Measurements from ENCODE around the gene RCBTB2. TPM values are rescaled to one million over a fixed set of nuclear protein-coding genes. Genes with fewer than 3 reads are reported as not detected.
"Not testable (repeated sequence)": the region's sequence is repeated elsewhere in the genome, so short reads cannot be mapped to it uniquely, and the experiment has no call there.

RCBTB2 gene
- total and polyA plus RNA-seq, 2 donors (not counting 3 experiments of a cell fraction or from before 2014, with no cell fraction given), result 10.7 to 12.6 TPM

DNA sequence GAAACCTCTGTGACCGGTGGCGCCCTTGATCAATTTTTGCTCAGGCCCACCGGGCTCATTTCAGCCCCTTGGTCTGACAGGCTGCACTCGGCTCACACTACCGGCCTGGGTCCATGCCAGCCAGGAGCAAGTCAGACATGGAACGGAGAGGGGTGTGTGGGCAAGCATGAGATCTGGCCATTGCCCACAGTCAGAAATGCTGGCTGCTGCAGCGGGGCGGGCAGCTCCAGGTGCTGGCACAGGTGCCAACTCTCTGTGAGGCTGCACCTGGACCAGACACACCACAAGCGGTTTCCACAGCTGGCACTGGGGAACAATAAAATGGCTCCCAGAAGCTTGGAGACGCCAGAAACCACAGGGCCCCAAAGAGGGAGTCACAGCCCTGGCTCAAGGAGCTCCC is 76.3 kb downstream of the RCBTB2 start:
- CTCF ChIA-PET, result no interaction called here
- TF ChIP-seq EZH2 (IDR thresholded peaks at IDR 0.05; ENCODE audit: borderline replicate concordance, low read depth, low read length, severe bottlenecking) (no peak), MYC (IDR thresholded peaks at IDR 0.05; ENCODE audit: low read depth, low read length) (no peak), GATA2 (IDR thresholded peaks at IDR 0.05; ENCODE audit: insufficient read depth, insufficient read length, low read depth, low read length) (no peak), POLR2AphosphoS5 (IDR thresholded peaks at IDR 0.05; ENCODE audit: insufficient read depth, low read depth, low read length) (no peak), JUN (IDR thresholded peaks at IDR 0.05; ENCODE audit: borderline replicate concordance, insufficient read depth, insufficient read length, low read depth) (no peak), FOS (IDR thresholded peaks at IDR 0.05; ENCODE audit: borderline replicate concordance, insufficient read depth, low read length) (no peak), POLR2A (IDR thresholded peaks at IDR 0.05; ENCODE audit: low read depth, low read length) (no peak)
- TF ChIP-seq, protein P1, sequence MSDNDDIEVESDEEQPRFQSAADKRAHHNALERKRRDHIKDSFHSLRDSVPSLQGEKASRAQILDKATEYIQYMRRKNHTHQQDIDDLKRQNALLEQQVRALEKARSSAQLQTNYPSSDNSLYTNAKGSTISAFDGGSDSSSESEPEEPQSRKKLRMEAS (IDR thresholded peaks at IDR 0.05; ENCODE audit: insufficient read depth, insufficient read length), result no peak
- TF ChIP-seq, protein P2, sequence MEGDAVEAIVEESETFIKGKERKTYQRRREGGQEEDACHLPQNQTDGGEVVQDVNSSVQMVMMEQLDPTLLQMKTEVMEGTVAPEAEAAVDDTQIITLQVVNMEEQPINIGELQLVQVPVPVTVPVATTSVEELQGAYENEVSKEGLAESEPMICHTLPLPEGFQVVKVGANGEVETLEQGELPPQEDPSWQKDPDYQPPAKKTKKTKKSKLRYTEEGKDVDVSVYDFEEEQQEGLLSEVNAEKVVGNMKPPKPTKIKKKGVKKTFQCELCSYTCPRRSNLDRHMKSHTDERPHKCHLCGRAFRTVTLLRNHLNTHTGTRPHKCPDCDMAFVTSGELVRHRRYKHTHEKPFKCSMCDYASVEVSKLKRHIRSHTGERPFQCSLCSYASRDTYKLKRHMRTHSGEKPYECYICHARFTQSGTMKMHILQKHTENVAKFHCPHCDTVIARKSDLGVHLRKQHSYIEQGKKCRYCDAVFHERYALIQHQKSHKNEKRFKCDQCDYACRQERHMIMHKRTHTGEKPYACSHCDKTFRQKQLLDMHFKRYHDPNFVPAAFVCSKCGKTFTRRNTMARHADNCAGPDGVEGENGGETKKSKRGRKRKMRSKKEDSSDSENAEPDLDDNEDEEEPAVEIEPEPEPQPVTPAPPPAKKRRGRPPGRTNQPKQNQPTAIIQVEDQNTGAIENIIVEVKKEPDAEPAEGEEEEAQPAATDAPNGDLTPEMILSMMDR (IDR thresholded peaks at IDR 0.05; ENCODE audit: extremely low read depth in 1 of 2, insufficient read depth in 1 of 2, low read depth in 1 of 2, low read length in 2 of 2), result no peak
- Histone ChIP-seq H3K79me2 (ENCODE audit: control insufficient read depth, insufficient read depth, low read length) (no peaks in the 10 kb centered on the region), H3K9me1 (replicated peaks; ENCODE audit: control insufficient read depth, extremely low read depth, insufficient read depth, low read length) (no peaks in the 10 kb centered on the region), H3K9me3 (replicated peaks; ENCODE audit: control insufficient read depth, insufficient read depth, low read length) (no peaks in the 10 kb centered on the region), H2AFZ (ENCODE audit: low read depth, low read length) (no peak overlapping the region), H3K27ac (ENCODE audit: insufficient read depth, low read depth, low read length) (no peak overlapping the region), H4K20me1 (replicated peaks; ENCODE audit: control insufficient read depth, extremely low read depth, insufficient read depth, low read length) (no peaks in the 10 kb centered on the region), H3K27me3 (ENCODE audit: control insufficient read depth in 2 of 2, insufficient read depth in 2 of 2, low read length in 2 of 2) (no peaks in the 10 kb centered on the region), H3K36me3 (ENCODE audit: control insufficient read depth in 2 of 2, extremely low read depth in 1 of 2, insufficient read depth in 2 of 2, low read length in 2 of 2) (peaks cover 5 to 9% of the 10 kb centered on the region in 2 experiments), H3K4me3 (replicated peaks in 1 of 3; ENCODE audit: insufficient read depth in 1 of 3, low read depth in 1 of 3, low read length in 3 of 3) (no peak overlapping the region), H3K4me2 (ENCODE audit: insufficient read depth, low read length) (no peak overlapping the region), H3K4me1 (ENCODE audit: control insufficient read depth, extremely low read depth, insufficient read depth, low read length) (peaks cover 7% of the 10 kb centered on the region), H3K9ac (replicated peaks; ENCODE audit: extremely low read depth, insufficient read depth, low read length) (no peak overlapping the region)
- DNase-seq (ENCODE audit: low read depth, low spot score), result no peak
- intact Hi-C loops (cut with micrococcal nuclease) (no loop called here), dilution Hi-C loops (cut with MboI; ENCODE audit: extremely low pct_ligation_motif_present, low sequenced_read_pairs) (no loop called here)
- POLR2A ChIA-PET, result no interaction called here
- BruUV-seq (replicated peaks), result no TSS peak
- no peak for FAIRE-seq

DNA sequence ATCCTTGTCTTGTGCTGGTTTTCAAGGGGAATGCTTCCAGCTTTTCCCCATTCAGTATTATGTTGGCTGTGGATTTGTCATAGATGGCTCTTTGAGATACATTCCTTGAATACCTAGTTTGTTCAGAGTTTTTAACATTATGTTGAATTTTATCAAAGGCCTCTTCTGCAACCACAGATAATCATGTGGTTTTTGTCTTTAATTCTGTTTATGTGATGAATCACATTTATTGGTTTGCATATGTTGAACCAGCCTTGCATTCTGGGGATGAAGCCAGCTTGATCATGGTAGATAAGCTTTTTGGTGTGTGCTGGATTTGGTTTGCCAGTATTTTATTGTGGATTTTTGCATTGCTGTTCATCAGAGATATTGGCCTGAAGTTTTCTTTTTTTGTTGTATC is 81.7 kb downstream of the RCBTB2 start:
- DNase-seq (ENCODE audit: low read depth, low spot score); H3K36me3 ChIP-seq (ENCODE audit: control insufficient read depth in 2 of 2, extremely low read depth in 1 of 2, insufficient read depth in 2 of 2, low read length in 2 of 2); H3K27ac ChIP-seq (ENCODE audit: insufficient read depth, low read depth, low read length); H3K27me3 ChIP-seq (ENCODE audit: control insufficient read depth in 2 of 2, insufficient read depth in 2 of 2, low read length in 2 of 2); CTCF ChIA-PET; H3K79me2 ChIP-seq (ENCODE audit: control insufficient read depth, insufficient read depth, low read length); H4K20me1 ChIP-seq (replicated peaks; ENCODE audit: control insufficient read depth, extremely low read depth, insufficient read depth, low read length); H3K9me1 ChIP-seq (replicated peaks; ENCODE audit: control insufficient read depth, extremely low read depth, insufficient read depth, low read length); intact Hi-C loops (cut with micrococcal nuclease); FAIRE-seq; dilution Hi-C loops (cut with MboI; ENCODE audit: extremely low pct_ligation_motif_present, low sequenced_read_pairs); H3K4me2 ChIP-seq (ENCODE audit: insufficient read depth, low read length); H3K9ac ChIP-seq (replicated peaks; ENCODE audit: extremely low read depth, insufficient read depth, low read length); H3K9me3 ChIP-seq (replicated peaks; ENCODE audit: control insufficient read depth, insufficient read depth, low read length); BruUV-seq (replicated peaks); H3K4me3 ChIP-seq (replicated peaks in 1 of 3; ENCODE audit: insufficient read depth in 1 of 3, low read depth in 1 of 3, low read length in 3 of 3); H2AFZ ChIP-seq (ENCODE audit: low read depth, low read length): not testable (repeated sequence)
- peaks cover 39% of the 10 kb centered on the region for H3K4me1 ChIP-seq (ENCODE audit: control insufficient read depth, extremely low read depth, insufficient read depth, low read length)
- POLR2A ChIA-PET, result interaction anchor here (0.7 kb wide), 1 partner anchor 141 kb away, joined by 4 read pairs; no protein-coding TSS in a partner anchor

Measured in endothelial cell of umbilical vein (primary cell).